Skeletal muscle tissue (tissue), 4 donors: Measurements from ENCODE around the gene KRT78. TPM values are rescaled to one million over a fixed set of nuclear protein-coding genes. Genes with fewer than 3 reads are reported as not detected.

Experiments used
- H3K27ac ChIP-seq: one replicate; pipeline ENCODE4 v1.7.0; 2013; ENCODE audit warnings: mild to moderate bottlenecking, low read depth, low read length, inconsistent platforms
- H3K27me3 ChIP-seq, 3 donors: one replicate each; pipeline ENCODE4 v1.7.0; 2013; ENCODE audit warnings: low read length in 3 of 3; ENCODE audit not compliant: control insufficient read depth in 3 of 3, insufficient read depth in 3 of 3
- H3K36me3 ChIP-seq, 3 donors: one replicate each; pipeline ENCODE4 v1.7.0; 2013; ENCODE audit warnings: low read length in 3 of 3; ENCODE audit not compliant: control insufficient read depth in 3 of 3, insufficient read depth in 3 of 3
- H3K4me1 ChIP-seq, 3 donors: one replicate each; pipeline ENCODE4 v1.7.0; 2013; ENCODE audit warnings: low read length in 3 of 3, mild to moderate bottlenecking in 3 of 3; ENCODE audit not compliant: control insufficient read depth in 3 of 3, insufficient read depth in 3 of 3
- H3K4me3 ChIP-seq, 3 donors: one replicate each; pipeline ENCODE4 v1.7.0; 2013; ENCODE audit warnings: low read length in 3 of 3
- H3K9ac ChIP-seq, 3 donors: one replicate each; pipeline ENCODE4 v1.7.0; 2013; ENCODE audit warnings: low read length in 3 of 3, mild to moderate bottlenecking in 3 of 3, moderate library complexity in 2 of 3, low read depth in 1 of 3
- H3K9me3 ChIP-seq, 3 donors: one replicate each; pipeline ENCODE4 v1.7.0; 2013; ENCODE audit warnings: low read length in 3 of 3; ENCODE audit not compliant: control insufficient read depth in 3 of 3
- total RNA-seq: library from RNA; depleted of rRNA; stranded (reverse); fragments of >200 nt; gene quantifications from one replicate; pipeline ENCODE4 v1.2.3, GENCODE V29; 2014
- donor health status: Osteomylitis.

KRT78 gene
- total RNA-seq, 1 donor from 2014 or later: not detected

DNA sequence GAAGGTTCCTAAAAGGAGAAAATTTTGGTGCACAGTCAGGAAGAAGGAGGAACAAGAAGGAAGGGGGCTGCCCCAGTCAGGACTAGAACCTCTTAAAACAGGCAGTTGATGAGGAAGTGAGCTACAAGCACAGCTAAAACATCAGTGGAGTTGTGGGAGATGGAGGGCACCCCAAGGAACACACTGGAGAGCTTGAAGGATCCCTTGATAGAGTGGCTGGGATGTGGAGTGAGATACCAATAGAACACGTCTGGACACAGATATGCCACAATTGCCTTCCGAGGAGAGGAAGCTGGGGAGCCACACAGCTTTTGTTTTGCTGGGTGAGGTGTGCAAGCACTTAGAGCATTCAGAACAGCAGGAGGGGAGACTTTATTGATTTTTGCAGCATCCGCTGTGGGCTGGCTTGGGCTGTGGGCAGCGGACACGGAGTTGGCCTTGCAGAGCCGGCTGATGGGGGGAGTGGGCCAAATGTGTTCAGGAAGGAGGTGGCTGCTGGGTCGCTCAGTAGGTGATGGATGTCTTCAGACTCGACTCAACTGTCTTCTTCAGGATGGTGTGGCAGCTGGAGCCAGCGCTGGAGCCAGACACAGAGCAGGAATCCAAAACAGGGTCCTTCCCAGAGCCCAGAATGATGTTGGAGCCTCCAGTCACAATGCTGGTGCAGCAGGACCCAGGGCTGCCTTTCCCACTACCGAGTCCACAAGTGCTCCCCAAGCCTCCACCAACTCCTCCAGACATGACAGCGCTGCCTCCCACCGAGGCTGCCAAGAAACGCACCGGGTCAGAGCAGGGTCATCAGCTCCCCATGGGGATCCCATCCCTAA, 10.0 kb downstream of the KRT78 start:
- H3K9ac ChIP-seq: no peak overlapping the region
- H3K27me3 ChIP-seq: peaks cover 21 to 47% (median 42%) of the 10 kb centered on the region in 3 donors
- no peak overlapping the region for H3K27ac ChIP-seq

DNA sequence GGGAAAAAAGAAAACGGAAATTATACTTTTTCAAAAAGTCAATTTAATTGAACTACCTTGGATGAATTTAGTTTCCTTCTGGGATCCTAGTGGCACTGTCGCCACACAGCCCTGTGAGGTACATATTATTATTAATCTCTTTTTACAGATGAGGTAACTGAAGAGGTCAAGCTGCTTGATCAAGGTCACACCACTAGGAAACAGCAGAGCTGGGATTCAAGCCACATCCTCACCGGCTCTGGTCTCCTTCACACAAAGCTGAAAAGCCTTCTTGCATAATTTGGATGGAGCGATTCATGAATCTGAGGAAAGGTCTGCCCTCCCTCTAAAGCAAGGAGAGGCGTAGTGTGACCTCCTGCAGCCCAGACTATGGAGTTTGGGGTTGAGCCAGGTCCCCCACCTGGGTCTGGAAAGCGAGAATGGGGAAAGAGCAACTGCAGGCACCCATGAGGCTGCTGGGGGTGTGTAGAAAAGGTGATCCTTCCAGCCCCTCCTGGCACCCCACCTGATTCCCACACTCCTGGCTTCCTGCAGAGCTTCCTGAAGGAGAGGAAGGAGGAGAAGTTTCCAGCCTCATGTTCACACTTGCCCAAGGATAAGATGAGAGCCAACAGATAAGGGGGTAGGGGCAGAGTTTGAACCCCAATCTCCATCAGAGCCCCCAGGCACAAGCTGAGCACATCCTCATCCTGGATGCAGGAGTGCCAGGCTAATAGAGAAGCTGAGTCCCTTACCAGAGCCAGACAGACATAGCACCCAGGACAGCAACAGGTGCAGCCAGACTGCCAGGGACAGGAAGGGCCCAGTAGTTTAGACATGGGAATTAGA, 10.8 kb downstream of the KRT78 start:
- H3K4me3 ChIP-seq: no peak overlapping the region
- H3K4me1 ChIP-seq: no peaks in the 10 kb centered on the region
- H3K27me3 ChIP-seq: peaks cover 21 to 47% (median 44%) of the 10 kb centered on the region in 3 donors
- H3K9me3 ChIP-seq: no peaks in the 10 kb centered on the region
- no peaks in the 10 kb centered on the region for H3K36me3 ChIP-seq
- no peak overlapping the region for H3K27ac ChIP-seq
- no peak overlapping the region for H3K9ac ChIP-seq

More for the DNA sequence above, 10.0 kb downstream of the KRT78 start:
- Histone ChIP-seq H3K4me3 (no peak overlapping the region), H3K9me3 (no peaks in the 10 kb centered on the region), H3K4me1 (no peaks in the 10 kb centered on the region), H3K36me3 (no peaks in the 10 kb centered on the region)

DNA sequence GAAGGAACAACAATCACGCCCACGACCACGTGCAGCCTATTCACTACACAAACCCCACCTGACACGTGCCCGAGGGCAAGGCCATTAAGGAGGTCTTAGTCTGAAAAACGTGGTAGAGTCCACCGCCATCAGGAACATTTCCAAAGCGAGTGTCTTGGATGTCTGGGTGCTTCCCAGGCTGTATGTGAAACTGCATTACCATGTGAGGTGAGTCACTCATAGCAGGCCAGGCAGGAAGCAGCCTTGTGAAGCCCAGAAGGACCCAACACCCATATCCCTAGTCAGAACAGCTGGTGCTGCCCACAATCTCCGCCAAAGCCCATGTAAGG, 11.4 kb downstream of the KRT78 start:
- peaks cover 21 to 52% (median 50%) of the 10 kb centered on the region in 3 donors for H3K27me3 ChIP-seq
- H3K9me3 ChIP-seq: no peaks in the 10 kb centered on the region
- H3K4me1 ChIP-seq: no peaks in the 10 kb centered on the region
- no peak overlapping the region for H3K9ac ChIP-seq
- H3K27ac ChIP-seq: no peak overlapping the region
- no peaks in the 10 kb centered on the region for H3K36me3 ChIP-seq
- no peak overlapping the region for H3K4me3 ChIP-seq

DNA sequence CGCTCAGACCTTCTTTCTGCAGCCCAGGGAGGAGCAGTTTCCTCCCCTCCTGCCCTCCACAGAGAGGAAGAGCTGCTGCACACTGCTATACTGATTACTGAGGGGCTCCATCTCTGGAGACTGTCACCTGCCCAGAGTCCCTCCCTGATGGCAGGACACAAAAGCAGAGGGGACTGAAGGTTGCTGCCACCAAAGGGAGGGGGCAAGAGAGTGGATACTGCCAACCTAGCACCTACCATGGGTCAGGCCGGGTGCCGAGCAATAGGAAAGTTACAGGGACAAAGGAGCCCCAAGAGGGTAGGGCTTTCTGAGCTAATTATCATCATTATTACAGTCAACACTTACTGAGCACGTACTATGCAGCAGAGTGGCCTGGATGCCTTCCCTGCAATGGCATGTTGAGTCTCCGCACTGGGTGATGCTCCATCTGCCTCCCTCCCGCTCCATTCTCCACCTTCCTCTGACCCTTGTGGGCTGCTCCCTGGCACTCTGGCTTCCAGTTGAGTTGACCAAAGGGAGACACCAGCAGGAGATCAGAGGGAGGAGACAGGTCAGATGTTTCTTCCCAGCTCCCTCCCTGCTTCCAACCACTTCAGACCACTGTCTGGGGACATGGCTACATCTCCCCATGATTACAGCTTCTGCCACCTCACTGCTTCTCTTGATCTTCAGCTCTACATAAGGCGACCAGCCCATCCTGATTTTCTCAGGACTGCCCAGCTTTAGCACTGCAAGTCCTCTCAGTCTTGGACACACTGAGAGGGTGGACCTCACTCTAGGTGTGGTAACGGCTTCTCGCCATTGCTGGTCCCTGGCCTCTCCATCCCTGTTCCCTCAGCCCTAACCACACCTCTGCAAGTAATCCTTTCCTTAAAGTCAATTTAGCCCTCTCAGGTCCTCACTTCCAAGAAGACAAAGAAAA, 12.0 kb downstream of the KRT78 start:
- Histone ChIP-seq H3K9me3 (no peaks in the 10 kb centered on the region), H3K4me1 (no peaks in the 10 kb centered on the region), H3K9ac (no peak overlapping the region), H3K4me3 (no peak overlapping the region), H3K27me3 (peaks cover 21 to 52% (median 51%) of the 10 kb centered on the region in 3 donors), H3K36me3 (no peaks in the 10 kb centered on the region), H3K27ac (no peak overlapping the region)

DNA sequence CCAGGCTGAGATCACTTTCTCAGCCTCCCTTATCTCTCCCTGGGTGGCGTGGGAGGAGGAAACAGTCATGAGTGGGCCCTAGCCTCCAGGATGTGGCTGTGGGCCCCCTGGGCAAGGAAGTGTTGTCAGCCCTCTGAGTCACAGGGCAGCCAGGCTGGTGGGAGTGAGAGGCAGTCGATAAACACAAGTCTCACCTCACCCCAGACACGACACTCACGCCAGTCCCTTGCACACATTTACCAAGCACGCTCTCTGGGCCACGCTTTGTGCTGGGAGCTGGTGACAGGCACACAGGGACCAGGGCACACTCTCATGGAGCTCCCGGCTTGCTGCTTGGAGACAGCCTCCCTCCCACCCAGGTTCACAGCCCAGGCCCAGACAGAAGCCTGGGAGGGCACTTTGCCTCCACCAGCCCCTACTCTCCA, 12.7 kb downstream of the KRT78 start:
- H3K9me3 ChIP-seq: no peaks in the 10 kb centered on the region
- peaks cover 24 to 54% (median 52%) of the 10 kb centered on the region in 3 donors for H3K27me3 ChIP-seq
- no peaks in the 10 kb centered on the region for H3K36me3 ChIP-seq
- H3K4me1 ChIP-seq: no peaks in the 10 kb centered on the region
- no peak overlapping the region for H3K27ac ChIP-seq
- H3K4me3 ChIP-seq: no peak overlapping the region
- no peak overlapping the region for H3K9ac ChIP-seq

DNA sequence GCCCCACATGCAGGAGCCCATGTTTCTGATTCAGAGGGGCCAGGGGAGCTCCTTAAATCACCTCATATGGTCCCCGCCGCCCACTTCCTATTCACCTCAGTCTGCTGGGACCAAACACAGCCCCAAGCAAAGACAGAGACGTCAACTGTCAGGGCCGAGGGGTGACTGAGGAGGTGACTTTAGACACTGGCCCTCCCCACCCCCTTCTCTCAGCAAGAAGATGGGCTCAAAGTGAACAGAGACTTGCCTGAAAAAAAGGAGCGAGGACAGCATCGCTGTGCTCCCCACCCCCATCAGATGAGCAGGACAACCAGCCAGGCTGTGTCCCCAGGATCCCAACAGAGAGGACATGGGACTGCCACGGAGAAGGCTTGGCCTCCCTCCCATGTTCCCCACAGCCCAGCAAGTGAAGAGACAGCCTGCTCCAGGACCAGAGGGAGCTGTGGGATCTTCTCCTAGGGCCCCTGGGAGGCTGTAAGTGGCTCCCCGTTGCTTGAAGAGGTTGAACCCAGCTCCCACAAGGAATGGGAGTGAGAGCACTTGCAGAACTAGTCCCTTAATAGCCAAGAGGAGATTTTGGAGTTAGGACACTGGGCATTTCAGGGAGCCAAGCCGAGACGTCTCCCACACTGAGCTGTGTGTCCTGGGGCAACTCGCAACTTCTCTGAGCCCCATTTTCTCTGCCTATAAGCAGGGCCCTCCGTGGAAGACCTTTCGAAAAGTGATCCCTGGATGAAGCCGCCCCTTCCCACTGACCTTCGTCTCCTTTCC, 13.3 kb downstream of the KRT78 start:
- Histone ChIP-seq H3K27me3 (peaks cover 24 to 55% (median 53%) of the 10 kb centered on the region in 3 donors), H3K27ac (no peak overlapping the region), H3K9ac (no peak overlapping the region), H3K36me3 (no peaks in the 10 kb centered on the region), H3K4me1 (no peaks in the 10 kb centered on the region), H3K4me3 (no peak overlapping the region), H3K9me3 (no peaks in the 10 kb centered on the region)

DNA sequence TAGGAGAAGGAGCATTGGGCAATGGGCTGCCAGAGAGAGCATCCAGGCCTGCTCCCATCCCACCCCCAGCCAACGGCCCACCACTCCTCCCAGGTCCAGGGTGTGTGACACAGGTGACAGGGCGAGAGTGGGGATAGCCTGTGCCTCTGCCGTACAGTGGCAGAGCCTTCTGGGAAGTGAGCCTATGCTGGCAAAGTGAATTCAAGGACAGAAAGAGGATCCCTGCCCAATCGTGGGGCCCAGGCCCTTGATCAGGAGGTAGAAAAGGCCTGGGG, 14.1 kb downstream of the KRT78 start:
- Histone ChIP-seq H3K36me3 (no peaks in the 10 kb centered on the region), H3K4me1 (no peaks in the 10 kb centered on the region), H3K9ac (no peak overlapping the region), H3K9me3 (no peaks in the 10 kb centered on the region), H3K27ac (no peak overlapping the region), H3K4me3 (no peak overlapping the region), H3K27me3 (peaks cover 24 to 53% (median 52%) of the 10 kb centered on the region in 3 donors)

DNA sequence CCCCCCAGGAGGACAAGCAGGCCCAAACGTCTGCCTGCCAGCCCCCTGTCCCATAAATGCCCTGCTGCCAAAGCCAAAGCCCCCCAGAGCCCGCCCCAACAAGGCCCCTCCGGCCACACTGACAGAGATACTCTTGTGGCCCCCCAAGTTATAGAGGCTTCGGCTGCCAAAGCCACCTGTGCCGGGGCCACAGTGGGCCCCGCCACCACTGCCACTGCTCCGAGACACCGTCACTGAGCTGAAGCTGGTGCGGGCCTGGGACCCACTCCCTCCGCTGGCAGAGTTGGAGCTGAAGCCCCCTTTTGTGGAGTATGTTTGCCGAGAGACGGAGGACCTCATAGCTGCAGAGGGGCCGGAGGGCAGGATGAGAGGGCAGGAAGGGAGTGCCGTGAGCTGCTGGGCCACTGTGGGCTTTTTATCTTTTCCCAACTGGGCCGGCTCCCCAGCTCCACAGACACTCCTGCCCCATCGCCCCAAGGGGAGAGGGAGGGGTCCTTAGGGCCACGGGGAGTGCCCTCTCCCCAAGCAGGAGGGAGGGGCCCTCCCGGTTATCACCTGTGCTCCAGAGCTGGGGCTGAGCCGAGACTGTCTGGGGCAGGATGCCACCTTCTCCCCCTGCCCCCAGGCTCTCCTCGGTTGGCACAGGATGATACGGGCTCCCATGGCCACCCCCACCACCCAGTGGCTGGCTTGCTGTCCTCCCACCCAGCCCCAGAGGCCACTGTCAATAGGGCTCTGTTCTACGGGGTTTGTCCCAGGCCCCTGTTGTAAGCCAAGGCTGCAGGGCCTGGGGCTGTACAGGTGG, 14.7 kb downstream of the KRT78 start, which contains the start of gene KRT79:
TSS of gene KRT79 (minus strand) at position 390 of the 805 bp plus-strand sequence. CDS start at position 339, 51 bp downstream.
- Histone ChIP-seq H3K4me3 (no peak within 1 kb of the TSS), H3K27ac (no peak within 1 kb of the TSS), H3K9me3 (no peaks in the 10 kb centered on the region), H3K4me1 (no peaks in the 10 kb centered on the region), H3K27me3 (peaks cover 19 to 52% (median 46%) of the 10 kb centered on the region in 3 donors), H3K9ac (no peak within 1 kb of the TSS), H3K36me3 (no peaks in the 10 kb centered on the region)
